OCI-LY3 (cell line): Measurements from ENCODE around the gene AGPAT4.

Source experiments
- EZH2phosphoT487 ChIP-seq: fragments of 200-600 bp; shearing (Covaris generic); IDR thresholded peaks from 2 replicates; pipeline ENCODE4 v1.6.1; 2018; ENCODE audit warnings: antibody characterized with exemption, mixed run types, low read depth
- TF ChIP-seq, protein P1 (sequence below): fragments of 200-600, 300-600 bp; sonication (generic); IDR thresholded peaks from 2 replicates; pipeline ENCODE4 v1.5.1; 2014; ENCODE audit warnings: antibody characterized with exemption, low read length, low read depth

DNA sequence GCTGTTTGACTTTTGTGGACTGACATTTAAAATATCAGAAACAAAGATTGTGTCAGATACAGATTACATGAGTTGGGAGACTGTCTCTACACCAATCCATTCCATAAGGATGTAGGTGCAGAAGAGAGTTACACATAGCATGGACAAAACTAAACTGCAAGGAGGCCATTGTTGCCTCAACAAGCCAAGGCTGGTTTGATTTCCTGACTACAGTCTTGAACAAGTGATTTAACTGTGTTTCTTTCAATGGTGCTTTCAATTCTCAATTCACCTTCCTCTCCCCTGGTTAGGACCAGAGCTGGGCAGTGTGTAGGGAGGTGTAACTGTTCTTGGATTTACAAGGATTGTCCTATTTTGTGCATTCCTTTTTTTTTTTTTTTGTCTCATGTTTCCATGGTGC lies 82.2 kb downstream of the AGPAT4 start:
- TF ChIP-seq, protein P1, sequence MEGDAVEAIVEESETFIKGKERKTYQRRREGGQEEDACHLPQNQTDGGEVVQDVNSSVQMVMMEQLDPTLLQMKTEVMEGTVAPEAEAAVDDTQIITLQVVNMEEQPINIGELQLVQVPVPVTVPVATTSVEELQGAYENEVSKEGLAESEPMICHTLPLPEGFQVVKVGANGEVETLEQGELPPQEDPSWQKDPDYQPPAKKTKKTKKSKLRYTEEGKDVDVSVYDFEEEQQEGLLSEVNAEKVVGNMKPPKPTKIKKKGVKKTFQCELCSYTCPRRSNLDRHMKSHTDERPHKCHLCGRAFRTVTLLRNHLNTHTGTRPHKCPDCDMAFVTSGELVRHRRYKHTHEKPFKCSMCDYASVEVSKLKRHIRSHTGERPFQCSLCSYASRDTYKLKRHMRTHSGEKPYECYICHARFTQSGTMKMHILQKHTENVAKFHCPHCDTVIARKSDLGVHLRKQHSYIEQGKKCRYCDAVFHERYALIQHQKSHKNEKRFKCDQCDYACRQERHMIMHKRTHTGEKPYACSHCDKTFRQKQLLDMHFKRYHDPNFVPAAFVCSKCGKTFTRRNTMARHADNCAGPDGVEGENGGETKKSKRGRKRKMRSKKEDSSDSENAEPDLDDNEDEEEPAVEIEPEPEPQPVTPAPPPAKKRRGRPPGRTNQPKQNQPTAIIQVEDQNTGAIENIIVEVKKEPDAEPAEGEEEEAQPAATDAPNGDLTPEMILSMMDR: no peak
- no peak for TF ChIP-seq EZH2phosphoT487
